Thyroid gland (tissue), 4 donors: ENCODE data around the gene TUBA1C.

ENCODE experiments used
- POLR2A ChIP-seq, 2 donors: fragments of 450-650 bp; IDR thresholded peaks; one replicate each; pipeline ENCODE4 v1.6.1; 2017; ENCODE audit warnings: antibody characterized with exemption in 2 of 2, mild to moderate bottlenecking in 2 of 2, moderate library complexity in 1 of 2
- TF ChIP-seq, protein P1 (sequence below), 6 experiments: fragments of 200-600 bp in 3 of 6; fragments of 450-650 bp in 3 of 6; sonication (generic) in 3 of 6; IDR thresholded peaks; one replicate each; pipeline ENCODE4 v1.5.1; 2016 to 2019; ENCODE audit warnings: antibody characterized with exemption in 6 of 6, mild to moderate bottlenecking in 2 of 6, inconsistent platforms in 1 of 6, moderate library complexity in 1 of 6

DNA sequence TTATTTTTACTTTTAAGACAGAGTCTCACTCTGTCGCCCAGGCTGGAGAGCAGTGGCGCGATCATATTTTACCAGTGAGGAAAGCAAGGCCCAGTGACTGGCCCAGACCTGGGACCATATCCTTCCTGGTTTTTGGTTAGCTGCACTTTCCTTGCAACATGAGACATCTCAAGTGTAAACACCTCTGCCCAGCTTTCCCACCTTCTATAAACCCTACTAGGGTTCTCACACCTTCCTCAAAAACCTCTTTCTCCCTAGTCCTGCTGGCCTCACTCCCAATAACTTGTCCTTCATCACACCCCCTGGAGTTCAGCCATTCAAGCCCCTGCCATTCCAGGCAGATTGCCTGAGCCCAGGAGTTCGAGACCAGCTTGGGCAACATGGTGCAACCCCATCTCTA, 19.8 kb downstream of the TUBA1C start:
- no peak for TF ChIP-seq POLR2A (IDR thresholded peaks at IDR 0.05)
- TF ChIP-seq, protein P1, sequence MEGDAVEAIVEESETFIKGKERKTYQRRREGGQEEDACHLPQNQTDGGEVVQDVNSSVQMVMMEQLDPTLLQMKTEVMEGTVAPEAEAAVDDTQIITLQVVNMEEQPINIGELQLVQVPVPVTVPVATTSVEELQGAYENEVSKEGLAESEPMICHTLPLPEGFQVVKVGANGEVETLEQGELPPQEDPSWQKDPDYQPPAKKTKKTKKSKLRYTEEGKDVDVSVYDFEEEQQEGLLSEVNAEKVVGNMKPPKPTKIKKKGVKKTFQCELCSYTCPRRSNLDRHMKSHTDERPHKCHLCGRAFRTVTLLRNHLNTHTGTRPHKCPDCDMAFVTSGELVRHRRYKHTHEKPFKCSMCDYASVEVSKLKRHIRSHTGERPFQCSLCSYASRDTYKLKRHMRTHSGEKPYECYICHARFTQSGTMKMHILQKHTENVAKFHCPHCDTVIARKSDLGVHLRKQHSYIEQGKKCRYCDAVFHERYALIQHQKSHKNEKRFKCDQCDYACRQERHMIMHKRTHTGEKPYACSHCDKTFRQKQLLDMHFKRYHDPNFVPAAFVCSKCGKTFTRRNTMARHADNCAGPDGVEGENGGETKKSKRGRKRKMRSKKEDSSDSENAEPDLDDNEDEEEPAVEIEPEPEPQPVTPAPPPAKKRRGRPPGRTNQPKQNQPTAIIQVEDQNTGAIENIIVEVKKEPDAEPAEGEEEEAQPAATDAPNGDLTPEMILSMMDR (IDR thresholded peaks at IDR 0.05): no peak
